HepG2 (cell line): ENCODE measurements around the gene DNAJC15. TPM values are rescaled to one million over a fixed set of nuclear protein-coding genes. Genes with fewer than 3 reads are reported as not detected.
A peak's percentile ranks its signal among the peaks of the same experiment; 100 is the strongest.

Experiments used
- ATAD3A ChIP-seq: sonication (generic); formaldehyde crosslinking; IDR thresholded peaks from 2 replicates; pipeline ENCODE4 v1.4.0; 2020; ENCODE audit warnings: missing genetic modification reagents
- EP300 ChIP-seq, 3 experiments: sonication (generic) in 1 of 3; formaldehyde crosslinking in 1 of 3; IDR thresholded peaks; 2 replicates each; pipeline versions ENCODE4 v1.5.1 to v1.6.1; 2011 to 2020; ENCODE audit warnings: low read depth in 2 of 3, low read length in 2 of 3, borderline replicate concordance in 1 of 3, improper control_type of control experiment in 1 of 3, mild to moderate bottlenecking in 1 of 3, missing genetic modification reagents in 1 of 3, moderate library complexity in 1 of 3
- ETV5 ChIP-seq: IDR thresholded peaks from 2 replicates; pipeline ENCODE4 v1.6.1; 2018; ENCODE audit warnings: missing biosample characterization, missing genetic modification reagents, inconsistent platforms, borderline replicate concordance
- FLYWCH1 ChIP-seq: sonication (generic); formaldehyde crosslinking; IDR thresholded peaks from 2 replicates; pipeline ENCODE4 v1.8.1; 2023; ENCODE audit warnings: mild to moderate bottlenecking, missing genetic modification reagents
- HOXA5 ChIP-seq: sonication (generic); formaldehyde crosslinking; IDR thresholded peaks from 2 replicates; pipeline ENCODE4 v1.4.0; 2020; ENCODE audit warnings: missing genetic modification reagents
- KAT2B ChIP-seq: fragments of 150-350 bp; IDR thresholded peaks from 2 replicates; pipeline ENCODE4 v1.6.1; 2014; ENCODE audit warnings: low read depth, low read length, borderline replicate concordance
- KDM2A ChIP-seq: sonication (generic); formaldehyde crosslinking; IDR thresholded peaks from 2 replicates; pipeline ENCODE4 v1.4.0; 2020; ENCODE audit warnings: low read depth, missing genetic modification reagents, borderline replicate concordance
- KDM3A ChIP-seq: IDR thresholded peaks from 2 replicates; pipeline ENCODE4 v1.6.1; 2018; ENCODE audit warnings: low read depth, missing compliant biosample characterization
- KDM5A ChIP-seq: fragments of 200-600 bp; sonication (generic); IDR thresholded peaks from 2 replicates; pipeline ENCODE4 v1.7.0; 2018; ENCODE audit warnings: antibody characterized with exemption, mild to moderate bottlenecking, low read length, borderline replicate concordance
- KLF15 ChIP-seq: sonication (generic); formaldehyde crosslinking; IDR thresholded peaks from 2 replicates; pipeline ENCODE4 v1.8.1; 2023; ENCODE audit warnings: borderline replicate concordance, mild to moderate bottlenecking, inconsistent platforms, missing genetic modification reagents, mixed read lengths
- MLXIP ChIP-seq: sonication (generic); formaldehyde crosslinking; IDR thresholded peaks from 2 replicates; pipeline ENCODE4 v1.9.0; 2021; ENCODE audit warnings: missing genetic modification reagents, borderline replicate concordance
- NCOR1 ChIP-seq: fragments of 200-600 bp; sonication (generic); IDR thresholded peaks from 2 replicates; pipeline ENCODE4 v1.7.0; 2017; ENCODE audit warnings: antibody characterized with exemption, low read length, borderline replicate concordance
- NFRKB ChIP-seq: fragments of 450-650 bp; IDR thresholded peaks from 2 replicates; pipeline ENCODE4 v1.6.1; 2017
- NR3C1 ChIP-seq: sonication (generic); formaldehyde crosslinking; IDR thresholded peaks from 2 replicates; pipeline ENCODE4 v1.4.0; 2020; ENCODE audit warnings: missing genetic modification reagents
- PLRG1 ChIP-seq: fragments of 450-650 bp; conservative IDR thresholded peaks from 2 replicates; pipeline ENCODE4 v1.6.1; 2016
- RARA ChIP-seq: IDR thresholded peaks from 2 replicates; pipeline ENCODE4 v1.6.1; 2016; ENCODE audit warnings: missing genetic modification reagents, missing compliant biosample characterization
- SP5 ChIP-seq: IDR thresholded peaks from 2 replicates; pipeline ENCODE4 v1.6.1; 2016; ENCODE audit warnings: low read depth, borderline replicate concordance
- TAF1 ChIP-seq: sonication (generic); formaldehyde crosslinking; IDR thresholded peaks from 2 replicates; pipeline ENCODE4 v1.4.0; 2020; ENCODE audit warnings: missing genetic modification reagents
- ZBTB7A ChIP-seq: sonication (generic); formaldehyde crosslinking; IDR thresholded peaks from 2 replicates; pipeline ENCODE4 v1.8.0; 2022; ENCODE audit warnings: mild to moderate bottlenecking, missing genetic modification reagents
- ZC3H13 ChIP-seq: sonication (generic); formaldehyde crosslinking; IDR thresholded peaks from 2 replicates; pipeline ENCODE4 v1.8.1; 2023; ENCODE audit warnings: mild to moderate bottlenecking, missing genetic modification reagents, moderate library complexity
- ZC3H4 ChIP-seq: sonication (generic); formaldehyde crosslinking; IDR thresholded peaks from 2 replicates; pipeline ENCODE4 v1.4.0; 2020; ENCODE audit warnings: missing genetic modification reagents, borderline replicate concordance
- ZNF383 ChIP-seq: sonication (generic); formaldehyde crosslinking; IDR thresholded peaks from 2 replicates; pipeline ENCODE4 v1.4.0; 2020; ENCODE audit warnings: missing genetic modification reagents, mild to moderate bottlenecking, borderline replicate concordance
- ZNF567 ChIP-seq: sonication (generic); formaldehyde crosslinking; IDR thresholded peaks from 2 replicates; pipeline ENCODE4 v1.8.1; 2023; ENCODE audit warnings: mild to moderate bottlenecking, missing genetic modification reagents, borderline replicate concordance
- ZNF749 ChIP-seq: sonication (generic); formaldehyde crosslinking; IDR thresholded peaks from 2 replicates; pipeline ENCODE4 v1.8.0; 2022; ENCODE audit warnings: mild to moderate bottlenecking, missing genetic modification reagents, moderate library complexity, borderline replicate concordance
- ZNF761 ChIP-seq: sonication (generic); formaldehyde crosslinking; conservative IDR thresholded peaks from 2 replicates; pipeline ENCODE4 v1.4.0; 2020; ENCODE audit warnings: mild to moderate bottlenecking, missing genetic modification reagents
- ZNF816 ChIP-seq: sonication (generic); formaldehyde crosslinking; IDR thresholded peaks from 2 replicates; pipeline ENCODE4 v1.8.0; 2022; ENCODE audit warnings: missing genetic modification reagents, mild to moderate bottlenecking, borderline replicate concordance
- polyA plus RNA-seq, 8 experiments: library from polyadenylated mRNA; depleted of rRNA in 3 of 8; stranded (reverse) in 7 of 8; unstranded in 1 of 8; fragments of >200 nt; fragmentation: Illumina TruSeq in 4 of 8; extraction: Trizol in 4 of 8; gene quantifications; 2 replicates each; pipeline versions ENCODE4 v1.2.1 to v1.2.3, GENCODE V29; 2011 to 2016; ENCODE audit warnings: low read depth in 4 of 8, missing spikeins in 1 of 8, mixed read lengths in 1 of 8; ENCODE audit not compliant: insufficient read depth in 1 of 8
- total RNA-seq, 5 experiments: library from RNA; depleted of rRNA; stranded (reverse); fragments of >200 nt; fragmentation: Illumina TruSeq; extraction: Trizol; gene quantifications; 2 replicates each; pipeline ENCODE4 v1.2.3, GENCODE V29; 2016; ENCODE audit warnings: low read depth in 1 of 5
- TF ChIP-seq, protein P1 (sequence below): IDR thresholded peaks from 2 replicates; pipeline ENCODE4 v1.6.1; 2018; ENCODE audit warnings: missing genetic modification reagents

DNAJC15 gene
- total and polyA plus RNA-seq, 2 of the 13 experiments (the other 11 are each of a cell fraction or from before 2014, with no cell fraction given) = 23.0 to 31.9 TPM

DNA sequence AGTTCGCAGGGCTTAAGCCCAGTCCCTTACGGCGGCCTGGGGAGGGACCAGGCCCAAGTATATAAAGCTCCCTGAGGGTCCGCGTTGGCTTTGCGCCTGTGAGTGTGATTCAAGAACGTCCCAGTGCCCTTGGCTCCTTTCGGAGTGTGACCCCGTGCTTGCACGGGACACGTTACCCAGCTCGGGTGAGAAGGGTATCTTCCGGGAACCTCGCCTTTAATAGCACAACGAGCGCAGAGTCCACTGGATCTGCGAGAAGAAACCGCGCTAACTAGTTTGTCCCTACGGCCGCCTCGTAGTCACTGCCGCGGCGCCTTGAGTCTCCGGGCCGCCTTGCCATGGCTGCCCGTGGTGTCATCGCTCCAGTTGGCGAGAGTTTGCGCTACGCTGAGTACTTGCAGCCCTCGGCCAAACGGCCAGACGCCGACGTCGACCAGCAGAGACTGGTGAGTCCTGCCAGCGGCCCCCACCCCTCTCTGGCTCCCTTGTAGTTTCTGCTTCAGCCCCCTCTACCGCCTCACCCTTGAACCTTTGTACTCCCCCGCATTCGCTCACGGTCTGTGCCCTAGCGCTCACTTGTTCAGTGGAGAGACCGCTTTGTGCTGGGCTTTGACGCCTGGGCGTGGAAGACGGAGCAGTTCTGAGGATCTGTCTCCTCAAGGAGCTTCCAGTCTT is at the start of gene DNAJC15 (continued):
- TF ChIP-seq KLF15 (CRISPR knock-in tag) (no peak), NCOR1 (0 out of 2 replicates have a peak, but pooled peaks have one; percentile 21), ZBTB7A (CRISPR knock-in tag) (no peak), NR3C1 (CRISPR knock-in tag) (no peak), KDM2A (CRISPR knock-in tag) (peak; percentile 92), ZNF749 (CRISPR knock-in tag) (no peak), KDM5A (peak; percentile 47; the same call in 1 of the 2 replicates), KDM3A (CRISPR knock-in tag) (no peak), ATAD3A (CRISPR knock-in tag) (no peak), TAF1 (CRISPR knock-in tag) (peak; percentile 93), ZNF816 (peak; percentile 43; the same call in 1 of the 2 replicates), EP300 (IDR thresholded peaks at IDR 0.05; ENCODE audit: low read depth in 2 of 2, low read length in 2 of 2) (no peak), EP300 (CRISPR knock-in tag; IDR thresholded peaks at IDR 0.05; ENCODE audit: borderline replicate concordance) (no peak), FLYWCH1 (CRISPR knock-in tag) (no peak), PLRG1 (no peak), RARA (no peak), ZNF383 (CRISPR knock-in tag) (no peak), HOXA5 (CRISPR knock-in tag) (peak; percentile 35; the same call in 1 of the 2 replicates), ZNF567 (CRISPR knock-in tag) (no peak), MLXIP (CRISPR knock-in tag) (no peak), ZNF761 (CRISPR knock-in tag) (no peak), SP5 (CRISPR knock-in tag) (peak; percentile 26; the same call in 1 of the 2 replicates), ZC3H4 (CRISPR knock-in tag) (0 out of 2 replicates have a peak, but pooled peaks have one; percentile 23), ZC3H13 (CRISPR knock-in tag) (no peak), ETV5 (CRISPR knock-in tag) (no peak; the same call in 1 of the 2 replicates), KAT2B (no peak), NFRKB (no peak)
- TF ChIP-seq, protein P1, sequence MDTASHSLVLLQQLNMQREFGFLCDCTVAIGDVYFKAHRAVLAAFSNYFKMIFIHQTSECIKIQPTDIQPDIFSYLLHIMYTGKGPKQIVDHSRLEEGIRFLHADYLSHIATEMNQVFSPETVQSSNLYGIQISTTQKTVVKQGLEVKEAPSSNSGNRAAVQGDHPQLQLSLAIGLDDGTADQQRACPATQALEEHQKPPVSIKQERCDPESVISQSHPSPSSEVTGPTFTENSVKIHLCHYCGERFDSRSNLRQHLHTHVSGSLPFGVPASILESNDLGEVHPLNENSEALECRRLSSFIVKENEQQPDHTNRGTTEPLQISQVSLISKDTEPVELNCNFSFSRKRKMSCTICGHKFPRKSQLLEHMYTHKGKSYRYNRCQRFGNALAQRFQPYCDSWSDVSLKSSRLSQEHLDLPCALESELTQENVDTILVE = 0 out of 2 replicates have a peak, but pooled peaks have one; percentile 53
